Adipocyte (in vitro differentiated cells): ENCODE data around the gene ZNF197.
"Not testable (repeated sequence)": the region's sequence is repeated elsewhere in the genome, so short reads cannot be mapped to it uniquely, and the experiment has no call there.

Source experiments
- DNase-seq: peaks from one replicate; pipeline ENCODE4 v3.0.0-alpha.2; 2015; ENCODE audit warnings: low read depth
- H3K27me3 ChIP-seq: replicated peaks from 2 replicates; pipeline ENCODE4 v1.7.0; 2013; ENCODE audit warnings: mild to moderate bottlenecking, low read length, moderate library complexity; ENCODE audit not compliant: control insufficient read depth, insufficient read depth
- H3K36me3 ChIP-seq: 2 replicates; pipeline ENCODE4 v1.7.0; 2013; ENCODE audit warnings: low read length, mild to moderate bottlenecking, moderate library complexity; ENCODE audit not compliant: control insufficient read depth, insufficient read depth, severe bottlenecking
- H3K4me1 ChIP-seq: 2 replicates; pipeline ENCODE4 v1.7.0; 2013; ENCODE audit warnings: mild to moderate bottlenecking, low read length, moderate library complexity; ENCODE audit not compliant: control insufficient read depth, insufficient read depth
- H3K4me3 ChIP-seq: 2 replicates; pipeline ENCODE4 v1.7.0; 2013; ENCODE audit warnings: mild to moderate bottlenecking, low read length, moderate library complexity
- H3K9ac ChIP-seq: 2 replicates; pipeline ENCODE4 v1.7.0; 2013; ENCODE audit warnings: mild to moderate bottlenecking, low read length, moderate library complexity
- H3K9me3 ChIP-seq: 2 replicates; pipeline ENCODE4 v1.7.0; 2013; ENCODE audit warnings: mild to moderate bottlenecking, low read length, moderate library complexity; ENCODE audit not compliant: control insufficient read depth

The ZNF197 gene

GRCh38 chr3:44666346-44666745 lies 41.5 kb downstream of the ZNF197 start:
- Histone ChIP-seq H3K4me3 (no peak overlapping the region), H3K9ac (no peak overlapping the region)

GRCh38 chr3:44669760-44670159 lies 44.9 kb downstream of the ZNF197 start:
- Histone ChIP-seq H3K9me3 (no peaks in the 10 kb centered on the region), H3K9ac (no peak overlapping the region), H3K27me3 (no peaks in the 10 kb centered on the region), H3K4me3 (no peak overlapping the region), H3K4me1 (no peaks in the 10 kb centered on the region), H3K36me3 (no peaks in the 10 kb centered on the region)
- no peak for DNase-seq

More at GRCh38 chr3:44666346-44666745, 41.5 kb downstream of the ZNF197 start:
- no peak for DNase-seq
- Histone ChIP-seq H3K36me3 (peaks cover 7% of the 10 kb centered on the region), H3K4me1 (no peaks in the 10 kb centered on the region), H3K27me3 (no peaks in the 10 kb centered on the region), H3K9me3 (peaks cover under 1% of the 10 kb centered on the region)

DNA sequence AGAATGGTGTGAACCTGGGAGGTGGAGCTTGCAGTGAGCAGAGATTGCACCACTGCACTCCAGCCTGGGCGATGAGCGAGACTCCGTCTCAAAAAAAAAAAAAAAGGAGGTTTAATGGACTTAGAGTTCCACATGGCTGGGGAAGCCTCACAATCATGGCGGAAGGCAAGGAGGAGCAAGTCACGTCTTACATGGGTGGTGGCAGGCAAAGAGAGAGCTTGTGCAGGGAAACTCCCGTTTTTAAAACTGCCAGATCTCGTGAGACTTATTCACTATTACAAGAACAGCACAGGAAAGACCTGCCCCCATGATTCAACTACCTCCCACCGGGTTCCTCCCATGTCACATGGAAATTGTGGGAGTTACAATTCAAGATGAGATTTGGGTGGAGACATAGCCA lies 48.6 kb downstream of the ZNF197 start:
- H3K4me1 ChIP-seq, H3K36me3 ChIP-seq, DNase-seq, H3K9me3 ChIP-seq, H3K4me3 ChIP-seq, H3K9ac ChIP-seq, H3K27me3 ChIP-seq: not testable (repeated sequence)

GRCh38 chr3:44674211-44674610 lies 49.4 kb downstream of the ZNF197 start:
- no peak overlapping the region for H3K4me3 ChIP-seq
- H3K9me3 ChIP-seq, result no peaks in the 10 kb centered on the region
- no peak overlapping the region for H3K9ac ChIP-seq
- no peaks in the 10 kb centered on the region for H3K27me3 ChIP-seq
- DNase-seq, result no peak
- no peaks in the 10 kb centered on the region for H3K36me3 ChIP-seq
- no peaks in the 10 kb centered on the region for H3K4me1 ChIP-seq

GRCh38 chr3:44678480-44679116 lies 53.8 kb downstream of the ZNF197 start:
- Histone ChIP-seq H3K4me3 (no peak overlapping the region), H3K27me3 (no peaks in the 10 kb centered on the region), H3K4me1 (no peaks in the 10 kb centered on the region), H3K9me3 (peaks cover 8% of the 10 kb centered on the region), H3K9ac (no peak overlapping the region), H3K36me3 (peaks cover 4% of the 10 kb centered on the region)
- no peak for DNase-seq

DNA sequence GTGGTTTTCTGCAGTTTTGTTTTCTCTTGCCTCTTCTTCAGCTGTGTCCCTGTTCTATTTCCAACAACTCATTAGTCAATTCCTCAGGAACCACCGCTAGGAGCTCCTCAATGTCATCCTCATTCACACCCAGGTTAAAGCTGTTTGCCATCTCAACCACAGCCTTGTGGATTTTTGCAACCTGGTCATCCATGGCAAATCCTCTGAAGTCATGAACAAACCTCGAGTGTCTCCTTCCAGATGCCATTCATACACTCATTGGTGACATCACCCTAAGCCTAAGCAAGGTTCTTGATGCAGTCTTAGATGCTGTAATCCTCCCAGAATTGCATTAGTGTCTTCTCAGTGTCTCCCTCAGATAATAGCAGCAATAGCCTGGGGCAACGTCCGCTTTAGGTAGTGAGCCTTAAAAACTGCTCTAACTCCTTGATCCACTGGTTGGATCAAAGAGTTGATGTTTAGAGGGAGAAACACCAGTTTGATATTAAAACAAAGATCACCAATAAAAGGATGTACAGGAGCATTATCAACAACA lies 56.2 kb downstream of the ZNF197 start:
- Histone ChIP-seq H3K9ac (no peak overlapping the region), H3K36me3 (peaks cover 8% of the 10 kb centered on the region), H3K9me3 (peaks cover 16% of the 10 kb centered on the region), H3K4me1 (peaks cover 9% of the 10 kb centered on the region), H3K4me3 (no peak overlapping the region), H3K27me3 (no peaks in the 10 kb centered on the region)
- DNase-seq, result no peak

GRCh38 chr3:44682182-44682896 lies 57.5 kb downstream of the ZNF197 start:
- DNase-seq, result no peak
- Histone ChIP-seq H3K27me3 (no peaks in the 10 kb centered on the region), H3K9ac (no peak overlapping the region), H3K4me1 (peaks cover 9% of the 10 kb centered on the region), H3K9me3 (peaks cover 16% of the 10 kb centered on the region), H3K4me3 (no peak overlapping the region), H3K36me3 (peaks cover 8% of the 10 kb centered on the region)

- DNase-seq, result peak; percentile 80
These were observed 60.4 kb downstream of the ZNF197 start for GRCh38 chr3:44685128-44685800.

GRCh38 chr3:44687898-44688297 lies 63.1 kb downstream of the ZNF197 start:
- H3K4me3 ChIP-seq, result no peak overlapping the region
- peaks cover 21% of the 10 kb centered on the region for H3K9me3 ChIP-seq
- no peak overlapping the region for H3K9ac ChIP-seq
- peaks cover 4% of the 10 kb centered on the region for H3K36me3 ChIP-seq
- DNase-seq, result no peak
- peaks cover 9% of the 10 kb centered on the region for H3K4me1 ChIP-seq
- H3K27me3 ChIP-seq, result no peaks in the 10 kb centered on the region

More at GRCh38 chr3:44685128-44685800, 60.4 kb downstream of the ZNF197 start:
- peaks cover 9% of the 10 kb centered on the region for H3K4me1 ChIP-seq
- peaks cover 12% of the 10 kb centered on the region for H3K9me3 ChIP-seq
- H3K9ac ChIP-seq, result peak overlapping the region; percentile 84
- H3K27me3 ChIP-seq, result no peaks in the 10 kb centered on the region
- peak overlapping the region; percentile 91 for H3K4me3 ChIP-seq
- H3K36me3 ChIP-seq, result peaks cover 8% of the 10 kb centered on the region
